GM19372 (cell line): ENCODE results near the gene REV3L.

Source experiments
- ATAC-seq: cut with Tn5 transposase; IDR thresholded peaks from one replicate; pipeline ENCODE4 v1.9.1; 2021; ENCODE audit warnings: mild to moderate bottlenecking, low read depth, moderate library complexity; ENCODE audit not compliant: unreplicated experiment

REV3L gene

DNA sequence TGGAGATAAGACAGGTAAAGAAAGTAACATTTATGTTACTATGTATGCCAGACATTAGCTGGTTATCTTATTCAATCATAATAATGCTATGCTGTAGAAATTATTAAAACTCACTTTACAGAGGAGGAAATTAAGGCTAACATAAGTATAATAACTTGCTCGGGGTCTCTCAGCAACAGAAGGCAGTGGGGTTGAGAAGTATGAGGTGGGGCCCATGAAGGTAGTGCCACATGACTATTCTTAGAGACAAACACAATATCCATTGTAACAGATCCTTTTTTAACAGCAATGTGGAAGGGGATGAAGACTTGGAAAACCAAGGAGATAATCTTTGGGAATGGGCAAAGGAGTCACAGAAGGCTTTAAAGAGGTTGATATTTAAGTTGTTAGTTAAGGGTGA is 11.5 kb downstream of the REV3L start:
- no peak for ATAC-seq

GRCh38 chr6:111470991-111471390 is 12.0 kb downstream of the REV3L start:
- no peak for ATAC-seq

DNA sequence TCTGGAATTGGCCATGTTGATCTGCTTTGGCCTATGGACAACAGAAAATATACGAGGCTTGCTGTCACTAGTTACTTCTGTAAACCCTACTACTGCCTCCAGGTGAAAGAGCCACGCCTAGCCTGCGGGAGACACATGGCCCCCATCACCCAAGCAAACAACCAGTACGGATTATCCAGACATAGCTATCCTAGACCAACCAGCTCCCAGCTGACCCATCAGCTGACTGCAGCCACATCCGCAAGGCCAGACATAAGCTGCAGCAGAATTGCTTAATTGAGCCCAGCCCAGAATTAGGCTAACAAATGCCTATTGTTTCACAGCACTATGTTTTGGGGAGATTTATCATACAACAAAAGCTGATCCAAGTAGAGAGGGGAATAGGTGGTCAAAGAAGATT is 13.5 kb downstream of the REV3L start:
- ATAC-seq = no peak

DNA sequence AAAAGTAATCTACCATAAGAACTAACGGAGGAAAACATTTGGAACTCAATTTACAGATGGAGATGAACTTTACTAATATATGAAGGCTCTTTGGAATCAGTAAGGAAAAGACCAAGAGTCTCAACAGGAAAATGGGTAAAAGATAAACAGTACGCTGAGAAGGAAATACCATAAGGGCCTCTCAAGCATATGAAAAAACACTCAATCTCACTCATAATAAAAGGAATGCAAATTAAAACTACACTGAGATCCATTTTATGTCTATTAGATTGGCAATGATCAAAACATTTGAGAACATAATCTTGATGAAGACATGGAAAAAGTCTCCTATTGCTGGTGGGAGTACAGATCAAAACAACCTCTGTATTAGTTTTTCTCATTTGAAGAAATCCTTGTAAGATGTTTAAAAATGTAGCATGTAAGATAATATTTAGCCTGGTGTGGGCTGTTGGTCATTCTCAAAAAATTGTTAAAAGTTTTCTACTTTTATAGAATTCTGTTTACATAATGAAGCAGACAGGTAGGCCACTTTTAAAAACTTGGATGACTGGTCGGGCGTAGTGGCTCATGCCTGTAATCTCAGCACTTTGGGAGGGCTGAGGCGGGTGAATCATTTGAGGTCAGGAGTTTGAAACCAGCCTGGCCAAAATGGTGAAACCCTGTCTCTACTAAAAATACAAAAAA is 14.5 kb downstream of the REV3L start:
- no peak for ATAC-seq

DNA sequence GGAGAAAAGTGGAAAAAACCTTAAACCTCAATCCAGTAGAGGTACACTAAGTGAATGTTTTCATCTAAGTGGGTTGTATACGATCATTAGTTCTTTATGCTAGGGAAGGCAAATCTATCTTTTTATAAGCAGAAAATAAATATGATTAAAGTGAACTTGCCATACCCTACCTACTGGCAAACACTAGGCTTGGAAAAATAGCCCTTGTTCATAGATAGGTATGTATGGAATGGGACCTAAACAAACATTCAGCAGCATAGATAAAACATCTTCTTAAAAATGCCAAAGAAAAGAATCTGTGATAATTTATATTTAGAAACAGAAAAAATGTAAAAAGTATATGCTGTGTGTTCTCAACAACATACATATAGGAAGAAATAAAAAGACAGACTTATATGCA is 18.8 kb downstream of the REV3L start:
- no peak for ATAC-seq

GRCh38 chr6:111462770-111463391 is 20.1 kb downstream of the REV3L start:
- no peak for ATAC-seq

- ATAC-seq = no peak
Measured at GRCh38 chr6:111461860-111462259, 21.2 kb downstream of the REV3L start.

DNA sequence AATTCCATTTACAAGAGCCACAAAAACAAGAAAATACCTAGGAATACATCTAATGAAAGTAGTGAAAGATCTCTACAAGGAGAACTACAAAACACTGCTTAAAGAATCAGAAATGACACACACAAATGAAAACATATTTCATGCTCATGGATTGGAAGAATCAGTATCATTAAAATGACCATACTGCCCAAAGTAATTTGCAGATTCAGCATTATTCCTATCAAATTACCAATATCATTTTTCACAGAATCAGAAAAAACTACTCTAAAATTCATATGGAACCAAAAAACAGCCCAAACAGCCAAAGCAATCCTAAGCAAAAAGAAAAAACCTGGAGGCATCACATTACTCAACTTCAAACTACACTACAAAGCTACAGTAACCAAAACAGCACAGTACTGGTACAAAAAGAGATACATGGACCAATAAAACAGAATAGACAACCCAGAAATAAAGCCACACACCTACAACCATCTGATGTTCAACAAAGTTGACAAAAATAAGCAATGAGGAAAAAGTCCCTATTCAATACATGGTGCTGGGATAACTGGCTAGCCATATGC is 24.3 kb downstream of the REV3L start:
- no peak for ATAC-seq

DNA sequence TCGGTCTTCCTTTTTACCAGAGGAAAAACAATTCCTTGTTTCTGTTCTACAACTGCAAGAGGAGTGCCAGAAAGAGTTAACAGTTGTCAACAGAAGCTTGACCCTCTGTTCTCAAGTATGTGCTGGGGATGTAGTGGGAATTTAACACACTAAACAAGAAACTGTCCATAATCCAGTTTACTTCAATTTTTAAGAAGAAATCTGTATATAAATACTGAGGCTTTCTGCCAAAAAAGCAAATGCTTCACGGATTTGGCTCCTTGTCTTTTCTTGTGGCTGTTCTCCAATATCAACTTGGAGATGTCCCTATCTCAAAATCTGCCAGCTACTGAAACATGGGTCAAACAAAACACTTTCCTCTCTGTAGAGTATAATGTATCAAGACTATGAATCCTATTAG is 26.8 kb downstream of the REV3L start:
- ATAC-seq = no peak

GRCh38 chr6:111450636-111451035 is 32.4 kb downstream of the REV3L start:
- no peak for ATAC-seq

- no peak for ATAC-seq
Measured at GRCh38 chr6:111450087-111450486, 32.9 kb downstream of the REV3L start.

GRCh38 chr6:111449129-111449528 is 33.9 kb downstream of the REV3L start:
- ATAC-seq = no peak

GRCh38 chr6:111447051-111447450 is 36.0 kb downstream of the REV3L start:
- ATAC-seq = no peak

DNA sequence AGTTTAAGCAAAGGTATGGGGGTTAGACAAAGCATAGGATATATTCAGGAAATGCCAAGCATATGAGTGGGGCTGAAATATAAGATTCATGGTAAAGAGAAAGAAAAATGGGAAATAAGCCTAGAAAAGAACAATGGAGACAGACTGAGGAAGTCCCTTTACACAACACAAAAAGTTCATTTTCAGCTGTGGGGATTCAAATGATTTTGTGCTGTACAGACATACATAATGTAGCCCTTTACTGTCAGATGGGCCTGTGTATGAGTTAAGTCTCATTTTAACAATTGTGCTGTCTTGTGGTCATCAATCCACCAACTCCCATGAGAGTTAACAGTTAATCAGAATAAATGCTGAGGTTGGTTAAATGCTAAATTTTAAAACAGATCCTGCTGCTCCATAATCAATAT is 37.2 kb downstream of the REV3L start:
- ATAC-seq = no peak

- no peak for ATAC-seq
Measured at GRCh38 chr6:111444794-111445193, 38.2 kb downstream of the REV3L start.

GRCh38 chr6:111441678-111442243 is 41.3 kb downstream of the REV3L start:
- ATAC-seq = no peak

- ATAC-seq = no peak
Measured at GRCh38 chr6:111439171-111439570, 43.8 kb downstream of the REV3L start.

DNA sequence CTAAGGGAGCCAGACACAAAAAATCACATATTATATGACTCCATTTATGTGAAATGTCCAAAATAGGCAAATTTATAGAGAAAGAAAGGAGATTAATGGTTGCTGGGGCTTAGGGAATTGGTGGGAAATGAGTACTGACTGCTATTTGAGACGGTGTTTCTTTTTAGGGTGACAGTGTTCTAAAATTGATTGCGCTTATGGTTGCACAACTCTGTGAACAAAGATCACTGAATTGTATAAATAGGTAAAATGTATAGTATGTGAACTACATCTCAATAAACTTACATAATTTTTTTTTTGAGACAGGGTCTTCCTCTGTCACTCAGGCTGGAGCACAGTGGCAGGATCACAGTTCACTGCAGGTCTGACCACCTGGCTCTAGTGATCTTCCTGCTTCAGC is 45.4 kb downstream of the REV3L start:
- ATAC-seq = no peak

DNA sequence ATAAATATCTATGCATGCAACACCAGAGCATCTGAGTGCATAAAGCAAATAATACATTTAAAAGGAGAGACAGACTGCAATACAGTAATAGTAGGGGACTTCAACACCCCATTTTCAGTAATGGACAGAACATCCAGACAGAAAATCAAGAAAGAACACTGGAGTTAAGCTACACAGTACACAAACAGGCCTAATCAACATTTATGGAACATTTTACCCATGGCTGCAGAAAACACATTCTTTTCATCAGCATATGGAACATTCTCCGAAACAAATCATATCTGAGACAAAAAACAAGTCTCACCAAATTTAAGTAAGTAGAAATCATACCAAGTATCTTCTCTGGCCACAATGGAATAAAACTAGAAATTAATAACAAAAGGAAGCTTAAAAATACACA is 50.5 kb downstream of the REV3L start:
- ATAC-seq = no peak

DNA sequence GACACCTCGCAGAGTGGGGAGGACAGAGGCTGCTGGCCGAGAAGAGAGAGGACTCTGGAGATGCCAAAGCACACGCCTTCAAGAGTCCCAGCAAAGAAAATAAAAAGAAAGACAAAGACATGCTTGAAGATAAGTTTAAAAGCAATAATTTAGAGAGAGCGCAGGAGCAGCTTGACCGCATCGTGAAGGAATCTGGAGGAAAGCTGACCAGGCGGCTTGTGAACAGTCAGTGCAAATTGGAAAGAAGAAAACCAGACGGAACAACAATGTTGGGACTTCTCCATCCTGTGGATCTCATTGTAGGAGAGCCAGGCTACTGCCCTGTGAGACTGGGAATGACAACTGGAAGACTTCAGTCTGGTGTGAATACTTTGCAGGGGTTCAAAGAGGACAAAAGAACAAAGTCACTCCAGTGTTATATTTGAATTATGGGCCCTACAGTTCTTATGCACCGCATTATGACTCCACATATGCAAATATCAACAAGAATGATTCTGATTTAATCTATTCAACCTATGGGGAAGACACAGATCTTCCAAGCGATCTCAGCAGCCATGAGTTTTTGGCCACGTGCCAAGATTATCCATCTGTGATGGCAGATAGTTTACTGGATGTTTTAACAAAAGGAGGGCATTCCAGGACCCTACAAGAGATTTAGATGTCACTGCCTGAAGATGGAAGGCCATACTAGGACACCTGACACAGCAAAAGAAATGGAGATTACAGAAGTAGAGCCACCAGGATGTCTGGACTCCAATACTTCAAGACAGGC is 52.2 kb downstream of the REV3L start:
- no peak for ATAC-seq

DNA sequence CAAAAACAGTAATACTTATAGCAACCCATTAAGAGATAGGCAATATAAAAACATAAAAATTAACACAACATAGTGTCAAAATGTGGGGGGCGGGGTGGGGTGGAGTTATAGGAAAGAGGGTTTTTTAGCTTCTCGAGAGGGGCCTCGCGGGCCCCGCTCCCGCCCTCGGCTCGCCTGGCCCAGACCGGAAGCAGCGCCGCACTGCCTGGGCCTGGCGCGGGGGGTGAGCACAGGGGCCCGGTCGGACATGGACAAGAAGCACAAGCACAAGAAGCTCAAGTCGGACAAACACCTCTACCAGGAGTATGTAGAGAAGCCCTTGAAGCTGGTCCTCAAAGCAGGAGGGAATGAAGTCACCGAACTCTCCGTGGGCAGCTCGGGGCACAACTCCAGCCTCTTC is 53.4 kb downstream of the REV3L start:
- no peak for ATAC-seq
